ENCODE results near the gene SNX20.

DNA sequence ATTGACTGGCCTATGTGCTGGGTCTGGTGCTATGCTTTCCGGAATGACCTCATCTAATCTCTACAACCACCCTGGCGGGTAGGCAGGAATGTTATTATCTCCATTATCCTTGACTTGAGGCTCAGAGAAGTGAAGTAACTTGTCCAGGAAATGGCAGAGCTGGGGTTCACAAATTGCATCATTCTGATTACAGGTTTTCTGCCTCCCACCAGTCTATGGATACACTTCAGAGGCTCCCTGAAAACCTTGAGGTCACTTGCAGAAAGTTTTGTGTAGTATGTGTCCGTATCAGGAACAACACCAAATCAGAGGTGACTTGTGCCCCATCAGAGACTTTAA is 31.4 kb upstream of the SNX20 start:
- TF ChIP-seq EP300 (IDR thresholded peaks at IDR 0.05; ENCODE audit: borderline replicate concordance) (no peak), YY1 (IDR thresholded peaks at IDR 0.05; ENCODE audit: low read depth) (no peak), NFIC (IDR thresholded peaks at IDR 0.05) (no peak), EGR1 (IDR thresholded peaks at IDR 0.05) (no peak), TAF1 (IDR thresholded peaks at IDR 0.05; ENCODE audit: low read depth) (no peak), FOXM1 (IDR thresholded peaks at IDR 0.05; ENCODE audit: borderline replicate concordance, low read depth) (no peak)
- TF ChIP-seq, protein P1, sequence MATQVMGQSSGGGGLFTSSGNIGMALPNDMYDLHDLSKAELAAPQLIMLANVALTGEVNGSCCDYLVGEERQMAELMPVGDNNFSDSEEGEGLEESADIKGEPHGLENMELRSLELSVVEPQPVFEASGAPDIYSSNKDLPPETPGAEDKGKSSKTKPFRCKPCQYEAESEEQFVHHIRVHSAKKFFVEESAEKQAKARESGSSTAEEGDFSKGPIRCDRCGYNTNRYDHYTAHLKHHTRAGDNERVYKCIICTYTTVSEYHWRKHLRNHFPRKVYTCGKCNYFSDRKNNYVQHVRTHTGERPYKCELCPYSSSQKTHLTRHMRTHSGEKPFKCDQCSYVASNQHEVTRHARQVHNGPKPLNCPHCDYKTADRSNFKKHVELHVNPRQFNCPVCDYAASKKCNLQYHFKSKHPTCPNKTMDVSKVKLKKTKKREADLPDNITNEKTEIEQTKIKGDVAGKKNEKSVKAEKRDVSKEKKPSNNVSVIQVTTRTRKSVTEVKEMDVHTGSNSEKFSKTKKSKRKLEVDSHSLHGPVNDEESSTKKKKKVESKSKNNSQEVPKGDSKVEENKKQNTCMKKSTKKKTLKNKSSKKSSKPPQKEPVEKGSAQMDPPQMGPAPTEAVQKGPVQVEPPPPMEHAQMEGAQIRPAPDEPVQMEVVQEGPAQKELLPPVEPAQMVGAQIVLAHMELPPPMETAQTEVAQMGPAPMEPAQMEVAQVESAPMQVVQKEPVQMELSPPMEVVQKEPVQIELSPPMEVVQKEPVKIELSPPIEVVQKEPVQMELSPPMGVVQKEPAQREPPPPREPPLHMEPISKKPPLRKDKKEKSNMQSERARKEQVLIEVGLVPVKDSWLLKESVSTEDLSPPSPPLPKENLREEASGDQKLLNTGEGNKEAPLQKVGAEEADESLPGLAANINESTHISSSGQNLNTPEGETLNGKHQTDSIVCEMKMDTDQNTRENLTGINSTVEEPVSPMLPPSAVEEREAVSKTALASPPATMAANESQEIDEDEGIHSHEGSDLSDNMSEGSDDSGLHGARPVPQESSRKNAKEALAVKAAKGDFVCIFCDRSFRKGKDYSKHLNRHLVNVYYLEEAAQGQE (IDR thresholded peaks at IDR 0.05; ENCODE audit: low read depth) = no peak
